A549 (cell line): ENCODE data around the gene CYB5D1. TPM values are rescaled to one million over a fixed set of nuclear protein-coding genes. Genes with fewer than 3 reads are reported as not detected.

ENCODE experiments used
- ATAC-seq, 2 experiments: fragments of 200-7000 bp in 1 of 2; fragments of >200 bp in 1 of 2; cut with Nextera tagmentation in 1 of 2; cut with Tn5 transposase in 1 of 2; 3 replicates each; pipeline versions ENCODE4 v1.8.0 to v1.9.1; 2018 to 2020; ENCODE audit warnings: mild to moderate bottlenecking in 1 of 2, moderate library complexity in 1 of 2
- CTCF ChIA-PET: fragments of 300-600 bp; sonication (Branson Sonifier 250); formaldehyde crosslinking; extraction: SDS; loops from one replicate; lab custom pipeline; 2021; ENCODE audit warnings: antibody characterized with exemption, inconsistent platforms; lab: Yijun Ruan, JAX
- POLR2A ChIA-PET: fragments of 350-600 bp; formaldehyde crosslinking; extraction: SDS; loops from one replicate; lab custom pipeline; 2021; ENCODE audit warnings: antibody characterized with exemption, inconsistent platforms; lab: Yijun Ruan, JAX
- DNase-seq, 2 experiments: peaks; one replicate each; pipeline versions ENCODE4 v3.0.0 to v3.0.0-alpha.2; 2011 to 2016; ENCODE audit warnings: low read depth in 1 of 2, low spot score in 1 of 2
- FAIRE-seq: peaks from 2 replicates; lab custom pipeline; 2011; peaks lifted over from hg19 to GRCh38; lab: Jason Lieb, UNC
- H3K27ac ChIP-seq, 2 experiments: fragments of >200 bp; sonication (Bioruptor Twin); formaldehyde crosslinking; 3 replicates each; pipeline ENCODE4 v1.5.1; 2016 to 2017
- H3K4me1 ChIP-seq: fragments of >200 bp; sonication (Bioruptor Twin); formaldehyde crosslinking; 3 replicates; pipeline ENCODE4 v1.6.1; 2016
- H3K4me2 ChIP-seq: fragments of >200 bp; sonication (Bioruptor Twin); formaldehyde crosslinking; 3 replicates; pipeline ENCODE4 v1.6.1; 2016
- H3K4me3 ChIP-seq: fragments of >200 bp; sonication (Bioruptor Twin); formaldehyde crosslinking; 3 replicates; pipeline ENCODE4 v1.5.1; 2016
- H3K9me3 ChIP-seq: fragments of >200 bp; sonication (Bioruptor Twin); formaldehyde crosslinking; 3 replicates; pipeline ENCODE4 v1.6.1; 2016
- BHLHE40 ChIP-seq: IDR thresholded peaks from 2 replicates; pipeline ENCODE4 v1.6.1; 2012; ENCODE audit warnings: low read depth, low read length, inconsistent platforms
- CEBPB ChIP-seq, 2 experiments: fragments of >200 bp in 1 of 2; sonication (Bioruptor Twin) in 1 of 2; formaldehyde crosslinking in 1 of 2; IDR thresholded peaks; 2 replicates each; pipeline ENCODE4 v1.6.1; 2012 to 2016
- EHMT2 ChIP-seq: fragments of 200-600 bp; sonication (generic); IDR thresholded peaks from 2 replicates; pipeline ENCODE4 v1.6.1; 2016; ENCODE audit warnings: antibody characterized with exemption, low read depth, mild to moderate bottlenecking, moderate library complexity
- FOSB ChIP-seq: fragments of 250-450 bp; sonication (Bioruptor Pico); IDR thresholded peaks from 2 replicates; pipeline ENCODE4 v1.5.0; 2020; ENCODE audit warnings: mild to moderate bottlenecking, moderate library complexity
- FOXS1 ChIP-seq: fragments of 250-450 bp; sonication (Bioruptor Pico); IDR thresholded peaks from 2 replicates; pipeline ENCODE4 v1.5.0; 2020; ENCODE audit warnings: mild to moderate bottlenecking, moderate library complexity
- JUN ChIP-seq, 2 experiments: fragments of >200 bp; sonication (Bioruptor Twin); formaldehyde crosslinking; IDR thresholded peaks; 2 replicates in 1 of 2; 3 replicates in 1 of 2; pipeline ENCODE4 v1.6.1; 2016 to 2017
- MAFK ChIP-seq: fragments of 450-650 bp; IDR thresholded peaks from 2 replicates; pipeline ENCODE4 v1.6.1; 2014; ENCODE audit not compliant: partially characterized antibody
- MYC ChIP-seq: IDR thresholded peaks from 2 replicates; pipeline ENCODE4 v1.6.1; 2012; ENCODE audit warnings: mild to moderate bottlenecking, inconsistent platforms, low read length, improper control_type of control experiment, borderline replicate concordance
- NFE2L2 ChIP-seq: fragments of 150-350 bp; conservative IDR thresholded peaks from 2 replicates; pipeline ENCODE4 v1.6.1; 2014; ENCODE audit warnings: low read length
- PHF8 ChIP-seq: fragments of 200-600 bp; sonication (generic); IDR thresholded peaks from 2 replicates; pipeline ENCODE4 v1.6.1; 2016; ENCODE audit warnings: low read depth, mild to moderate bottlenecking, antibody characterized with exemption, moderate library complexity, borderline replicate concordance
- POLR2A ChIP-seq: IDR thresholded peaks from 2 replicates; pipeline ENCODE4 v1.6.1; 2012; ENCODE audit warnings: mild to moderate bottlenecking, low read length
- POLR2AphosphoS2 ChIP-seq: conservative IDR thresholded peaks from 2 replicates; pipeline ENCODE4 v1.6.1; 2012; ENCODE audit warnings: low read length, improper control_type of control experiment, inconsistent platforms
- RARB ChIP-seq: fragments of 250-450 bp; sonication (Bioruptor Pico); IDR thresholded peaks from 2 replicates; pipeline ENCODE4 v1.8.0; 2021; ENCODE audit warnings: mild to moderate bottlenecking, moderate library complexity
- WGBS: methylation state at CpG from one replicate; pipeline ENCODE4 v1.1.6; 2017; ENCODE audit errors: missing lambda C conversion rate; 5-methylcytosine and 5-hydroxymethylcytosine counted together
- polyA plus RNA-seq, 4 experiments: library from polyadenylated mRNA; depleted of rRNA in 3 of 4; stranded (reverse); fragments of >200 nt; fragmentation: RNase III in 1 of 4; extraction: RNeasy Plus Mini Kit Qiagen cat#74134 plus additional on column Dnase treatment in 1 of 4; gene quantifications; 2 replicates in 3 of 4; 3 replicates in 1 of 4; pipeline ENCODE4 v1.2.3, GENCODE V29; 2011 to 2017

The CYB5D1 gene
- polyA plus RNA-seq, 2 of the 4 experiments (the other 2 are of a cell fraction) = 20.4 to 28.2 TPM

GRCh38 chr17:7837408-7838088, 20.3 kb upstream of the CYB5D1 start (continued):
- TF ChIP-seq NFE2L2 = no peak

GRCh38 chr17:7838090-7839075, 19.4 kb upstream of the CYB5D1 start:
- no peaks in the 10 kb centered on the region for H3K9me3 ChIP-seq
- peak in 1 of 2 experiments; percentile 66 for DNase-seq
- TF ChIP-seq MAFK (no peak), POLR2A (no peak), JUN (IDR thresholded peaks at IDR 0.05) (0 out of 5 replicates have a peak, but pooled peaks of 1 of the 2 experiments have one; percentile 37), CEBPB (IDR thresholded peaks at IDR 0.05) (peak in 1 of 2 experiments; percentile 43; a peak in 1 of 4 replicates), EHMT2 (no peak), RARB (no peak), FOSB (CRISPR knock-in tag) (no peak), FOXS1 (no peak)
- TF ChIP-seq, all 56 proteins: peak for 2
- peaks cover 46% of the 10 kb centered on the region for H3K4me1 ChIP-seq
- FAIRE-seq = no peak
- peak overlapping the region; percentile 34 for H3K4me3 ChIP-seq
- WGBS = 30% methylated on average over 8 of the region's 12 CpGs
- ATAC-seq = no peak
- ChIA-PET CTCF (interaction anchor here (0.9 to 25.1 kb wide), 9 partner anchors 3 to 203 kb away, joined by 3 to 677 read pairs (median 7); partner anchors contain the start of genes KDM6B, NAA38, TP53 and WRAP53), POLR2A (interaction anchor here (6.7 kb wide), 1 partner anchor 19 kb away, joined by 44 read pairs; the partner anchor contains the start of genes CYB5D1 and NAA38)
- peak overlapping the region; percentile 82 to 89 for H3K27ac ChIP-seq
- H3K4me2 ChIP-seq = peak overlapping the region; percentile 96

GRCh38 chr17:7839190-7839875, 18.5 kb upstream of the CYB5D1 start:
- WGBS = 72% methylated on average over 6 of the region's 6 CpGs
- no peak for FAIRE-seq
- ChIA-PET POLR2A (interaction anchor here (6.7 kb wide), 1 partner anchor 18 kb away, joined by 44 read pairs; the partner anchor contains the start of genes CYB5D1 and NAA38), CTCF (interaction anchor here (0.9 to 25.1 kb wide), 7 partner anchors 2 to 123 kb away, joined by 3 to 677 read pairs (median 9); partner anchors contain the start of genes KDM6B and NAA38)
- DNase-seq = no peak
- Histone ChIP-seq H3K4me3 (no peak overlapping the region; the same call in 2 of the 3 replicates), H3K4me1 (peaks cover 44% of the 10 kb centered on the region), H3K27ac (peak overlapping the region; percentile 82 to 89), H3K4me2 (peak overlapping the region; percentile 96)
- no peak for ATAC-seq
- no peak for TF ChIP-seq FOSB (CRISPR knock-in tag)
- TF ChIP-seq, all 56 proteins: peak for 0
- H3K9me3 ChIP-seq = no peaks in the 10 kb centered on the region

GRCh38 chr17:7839876-7840261, 17.9 kb upstream of the CYB5D1 start:
- TF ChIP-seq BHLHE40 (peak; percentile 66), POLR2AphosphoS2 (peak; percentile 64; the same call in 1 of the 2 replicates), PHF8 (no peak), MYC (0 out of 2 replicates have a peak, but pooled peaks have one; percentile 47)
- Histone ChIP-seq H3K4me1 (peaks cover 44% of the 10 kb centered on the region), H3K9me3 (no peaks in the 10 kb centered on the region), H3K4me3 (no peak overlapping the region), H3K27ac (peak overlapping the region in 1 of 2 experiments; percentile 89; a peak in 4 of 6 replicates), H3K4me2 (peak overlapping the region; percentile 96; the same call in 2 of the 3 replicates)
- DNase-seq (peak; percentile 59 to 80), ATAC-seq (no peak), FAIRE-seq (no peak)
- WGBS = 41% methylated on average over 2 of the region's 2 CpGs
- POLR2A ChIA-PET = interaction anchor here (6.7 kb wide), 1 partner anchor 17 kb away, joined by 44 read pairs; the partner anchor contains the start of genes CYB5D1 and NAA38
- CTCF ChIA-PET = interaction anchor here (0.8 to 25.1 kb wide), 5 partner anchors 2 to 60 kb away, joined by 3 to 677 read pairs (median 8); partner anchors contain the start of genes KDM6B and NAA38
